Measurements from ENCODE around the gene IFNG-AS1.

The IFNG-AS1 gene

DNA sequence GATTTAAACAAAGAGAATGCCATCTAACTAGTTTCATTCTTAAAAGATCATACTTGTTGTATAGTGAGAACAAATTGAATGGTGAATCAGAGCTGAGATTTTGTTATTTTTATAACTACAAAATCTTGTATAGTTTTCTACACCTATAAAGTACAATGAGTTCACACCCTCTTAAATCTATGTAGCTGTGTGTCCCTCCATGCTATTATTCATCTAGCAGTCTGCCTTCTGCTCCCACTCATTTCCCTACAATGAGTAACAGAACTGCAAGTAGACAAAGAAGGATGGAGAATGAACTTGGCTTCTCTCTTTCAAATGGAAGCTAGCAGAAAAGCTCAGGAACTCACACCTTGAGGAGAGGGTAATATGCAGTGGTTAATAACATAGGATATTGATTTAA is 7.1 kb downstream of the IFNG-AS1 start:
- no peak for DNase-seq

DNA sequence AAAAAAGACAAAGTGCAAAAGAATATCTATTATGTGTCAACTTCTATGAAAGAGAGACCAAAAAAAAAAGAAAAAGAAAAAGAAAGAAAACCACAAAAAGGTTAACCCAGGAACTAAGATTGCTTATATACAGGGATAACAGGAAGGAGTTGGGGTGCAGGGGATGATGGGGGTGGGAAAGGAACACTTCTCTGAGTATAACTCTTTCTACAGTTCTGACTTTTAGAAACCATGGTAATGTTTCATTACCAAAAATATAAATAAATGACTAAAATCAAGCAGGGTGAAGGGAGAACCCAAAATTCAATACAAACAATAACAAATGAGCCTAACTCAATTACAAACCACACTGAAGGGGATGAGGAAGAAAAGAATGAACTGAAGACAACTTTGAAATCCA is 9.1 kb downstream of the IFNG-AS1 start:
- no peak for DNase-seq

DNA sequence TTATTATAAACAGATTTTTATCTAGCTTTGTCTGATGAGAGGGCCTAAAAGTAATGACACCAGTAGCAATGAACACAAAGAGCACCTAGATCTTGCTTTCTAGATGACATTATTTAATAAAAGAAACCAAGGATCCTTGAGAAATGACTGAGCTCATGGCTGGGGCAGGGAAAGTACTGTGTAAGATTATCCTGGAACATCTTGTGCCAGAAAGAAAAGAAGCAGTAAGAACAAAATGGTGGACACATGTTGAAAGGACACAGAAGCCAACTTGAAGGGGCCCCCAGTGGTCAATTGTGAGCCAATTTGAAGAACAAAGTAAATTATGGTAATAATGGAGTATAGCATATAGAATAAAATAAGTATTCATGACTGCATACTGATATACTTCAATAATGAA is 10.0 kb downstream of the IFNG-AS1 start:
- DNase-seq, result no peak

DNA sequence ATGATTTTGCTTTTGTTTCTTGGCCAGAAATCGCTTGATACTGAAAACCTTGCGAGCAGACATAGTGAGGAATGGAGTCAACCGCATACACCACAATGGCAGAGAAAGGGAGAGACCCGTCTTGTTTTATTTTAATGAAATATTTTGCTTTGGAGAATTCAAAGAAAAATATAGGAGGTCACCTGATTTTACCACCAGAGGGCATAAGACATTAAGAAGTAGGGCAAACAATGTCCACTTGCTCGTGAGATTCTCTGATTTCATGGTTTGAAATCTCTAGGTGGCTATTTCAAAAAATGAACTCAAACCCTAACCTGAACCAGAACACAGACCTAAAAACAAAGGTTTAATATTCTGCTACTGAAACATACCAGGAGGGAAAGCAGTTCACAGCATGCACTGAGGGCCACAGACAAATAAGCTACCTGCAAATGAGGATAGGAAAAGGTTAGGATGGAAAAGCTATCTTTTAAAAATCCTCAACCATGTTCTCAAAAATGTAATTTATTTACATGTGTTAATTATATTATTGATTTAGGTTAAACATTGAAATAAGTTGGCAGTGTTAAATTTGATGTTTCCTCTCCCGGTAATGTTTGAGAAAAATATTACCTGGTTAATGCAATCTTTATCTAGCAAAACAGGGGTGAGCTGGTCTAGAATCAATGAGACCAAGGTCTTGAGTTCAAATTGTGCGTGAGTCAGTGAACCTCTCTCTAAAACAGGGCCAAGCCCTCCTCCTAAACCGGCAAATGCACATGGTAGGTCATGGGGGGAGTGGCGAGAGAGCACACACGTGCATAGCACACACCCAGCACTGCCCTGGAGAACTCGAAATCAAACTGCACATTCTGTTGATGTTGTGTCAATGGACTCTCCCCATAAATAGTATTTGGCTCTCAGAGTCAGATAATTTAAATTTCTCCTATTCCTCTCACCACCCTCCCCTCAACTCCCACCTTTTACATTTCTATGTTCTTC is 12.5 kb downstream of the IFNG-AS1 start:
- DNase-seq, result no peak

GRCh38 chr12:68003777-68004176 is 14.5 kb downstream of the IFNG-AS1 start:
- no peak for DNase-seq

GRCh38 chr12:68007033-68007432 is 17.8 kb downstream of the IFNG-AS1 start:
- DNase-seq, result no peak

- no peak for DNase-seq
Measured at GRCh38 chr12:68007466-68007865, 18.2 kb downstream of the IFNG-AS1 start.

DNA sequence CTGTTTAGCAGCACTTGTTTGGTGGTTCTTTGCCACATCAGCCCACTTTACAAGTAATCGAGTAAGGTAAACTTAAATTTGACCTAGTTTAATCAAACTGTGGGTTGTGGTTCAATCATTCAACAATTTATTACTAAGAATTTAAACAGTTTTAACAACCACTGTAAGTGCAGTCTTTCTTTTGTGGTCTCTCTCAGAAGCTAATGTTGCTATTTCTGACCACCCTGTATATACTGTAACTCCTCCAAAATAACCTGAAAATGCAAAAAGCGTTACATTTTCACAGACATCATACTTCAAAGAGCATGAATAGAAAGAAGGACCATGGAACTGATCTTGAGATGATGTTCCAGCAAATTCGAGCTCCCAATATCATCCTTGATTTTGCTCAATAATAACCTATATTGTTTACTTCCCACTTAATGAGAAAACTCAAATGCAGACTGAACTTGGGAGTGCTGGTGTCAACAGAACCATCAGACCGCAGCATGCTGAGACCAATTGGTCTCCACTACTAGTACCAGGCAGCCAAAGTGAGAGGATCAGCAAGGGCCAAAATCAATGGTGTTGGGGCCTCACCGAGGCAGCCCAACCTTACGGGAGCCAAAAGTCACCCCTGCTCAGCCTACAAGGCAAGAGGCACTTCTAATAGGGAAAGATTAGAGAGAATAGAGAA is 22.1 kb downstream of the IFNG-AS1 start:
- DNase-seq, result no peak

DNA sequence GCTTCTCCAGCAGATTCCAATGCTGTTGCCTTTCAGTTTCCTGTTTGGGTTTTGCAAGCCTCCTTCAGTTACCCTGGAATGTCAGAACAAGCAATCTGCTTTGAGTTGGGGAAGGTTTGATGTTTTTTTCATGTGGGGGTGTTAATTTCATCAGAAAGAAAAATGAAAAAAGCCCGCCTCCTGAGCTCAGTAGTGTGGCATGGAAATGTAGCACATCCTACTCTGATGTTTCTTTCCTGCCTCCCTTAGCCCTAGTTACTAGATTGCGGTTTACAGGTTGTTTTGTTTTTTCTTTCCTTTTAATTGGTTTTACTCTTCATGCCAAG is 22.6 kb downstream of the IFNG-AS1 start:
- DNase-seq, result no peak

DNA sequence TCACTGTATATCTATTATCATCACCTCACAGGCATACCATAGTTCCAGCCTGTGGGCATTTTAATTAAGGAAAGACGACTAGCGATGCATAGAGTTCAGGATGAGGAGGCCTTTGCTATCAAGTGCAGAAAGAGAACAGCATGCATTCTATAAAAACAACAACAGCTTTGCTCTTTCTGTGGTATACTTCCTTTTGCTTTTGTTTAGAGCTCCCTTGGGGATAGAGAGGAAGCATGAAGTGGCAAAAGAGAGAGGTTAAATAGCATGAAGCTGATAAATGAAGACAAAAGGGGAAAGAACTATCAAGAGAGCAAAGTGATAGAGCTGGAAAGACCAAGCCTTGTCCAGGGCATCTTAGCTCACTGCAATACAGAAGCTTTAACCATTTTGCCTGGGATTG is 23.5 kb downstream of the IFNG-AS1 start:
- DNase-seq, result no peak

- DNase-seq, result no peak
Measured at GRCh38 chr12:68013181-68013580, 23.9 kb downstream of the IFNG-AS1 start.

DNA sequence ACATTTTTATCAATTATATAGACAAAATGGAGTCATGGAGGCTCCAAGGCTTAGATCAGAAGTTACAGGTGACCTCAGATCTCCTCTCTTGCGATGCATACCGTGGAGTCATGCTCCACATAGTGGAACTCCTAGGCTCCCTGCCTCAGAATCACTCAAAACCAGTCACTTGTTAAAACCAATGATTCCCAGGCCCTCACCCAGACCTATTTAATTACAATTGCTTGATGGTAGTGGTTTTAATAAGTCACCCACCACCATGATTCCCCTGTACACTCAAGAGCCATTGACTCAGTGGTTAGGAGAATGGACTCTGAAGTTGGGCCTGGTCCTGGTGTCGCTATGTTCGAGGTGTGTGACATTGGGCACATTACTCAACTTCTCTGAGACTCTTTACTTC is 26.9 kb downstream of the IFNG-AS1 start:
- DNase-seq, result no peak

GRCh38 chr12:68018315-68018714 is 29.1 kb downstream of the IFNG-AS1 start:
- no peak for DNase-seq

DNA sequence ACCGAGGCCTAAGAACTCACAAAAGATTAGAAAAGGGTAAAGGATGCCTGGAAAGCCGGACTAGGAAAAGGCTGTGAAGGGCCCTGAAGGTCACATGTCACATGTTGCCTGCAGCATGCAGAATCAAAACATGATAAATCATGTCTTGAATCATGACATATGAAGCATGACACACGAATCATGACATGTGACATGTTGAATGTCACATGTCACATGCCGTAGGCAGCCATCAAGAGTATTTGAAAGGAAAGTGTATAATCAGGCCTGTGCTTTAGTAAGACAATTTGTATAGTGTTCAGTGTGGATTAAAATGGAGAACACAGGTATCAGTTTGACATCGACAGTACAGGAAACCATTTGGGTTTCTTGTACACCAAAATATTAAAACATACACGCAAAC is 30.8 kb downstream of the IFNG-AS1 start:
- DNase-seq, result no peak

GRCh38 chr12:68020699-68021098 is 31.5 kb downstream of the IFNG-AS1 start:
- DNase-seq, result no peak

GRCh38 chr12:68028647-68029046 is 39.4 kb downstream of the IFNG-AS1 start:
- no peak for DNase-seq

- DNase-seq, result no peak
Measured at GRCh38 chr12:68030248-68030647, 41.0 kb downstream of the IFNG-AS1 start.

GRCh38 chr12:68031174-68031573 is 41.9 kb downstream of the IFNG-AS1 start:
- no peak for DNase-seq

- DNase-seq, result no peak
Measured at GRCh38 chr12:68031881-68032739, 42.9 kb downstream of the IFNG-AS1 start.

DNA sequence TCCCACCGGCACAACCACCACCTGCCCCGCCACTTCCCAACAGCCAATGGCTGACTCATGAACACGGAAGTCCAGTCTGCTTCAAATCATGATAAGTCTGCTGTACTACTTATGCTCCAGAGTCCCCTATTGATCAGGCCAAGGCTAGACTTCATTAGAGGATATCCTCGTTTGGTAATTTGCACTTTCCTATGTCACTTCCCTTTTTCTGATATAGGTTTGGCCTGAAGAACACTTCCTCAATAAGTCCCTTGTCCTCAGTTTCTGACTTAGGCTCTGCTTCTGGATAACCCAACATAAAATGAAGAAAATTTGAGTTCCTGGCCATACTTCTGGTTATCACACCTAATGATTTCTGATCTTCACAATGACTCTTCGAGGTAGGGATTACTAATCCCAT is 45.3 kb downstream of the IFNG-AS1 start:
- DNase-seq, result no peak

GRCh38 chr12:68036642-68037041 is 47.4 kb downstream of the IFNG-AS1 start:
- DNase-seq, result no peak

DNA sequence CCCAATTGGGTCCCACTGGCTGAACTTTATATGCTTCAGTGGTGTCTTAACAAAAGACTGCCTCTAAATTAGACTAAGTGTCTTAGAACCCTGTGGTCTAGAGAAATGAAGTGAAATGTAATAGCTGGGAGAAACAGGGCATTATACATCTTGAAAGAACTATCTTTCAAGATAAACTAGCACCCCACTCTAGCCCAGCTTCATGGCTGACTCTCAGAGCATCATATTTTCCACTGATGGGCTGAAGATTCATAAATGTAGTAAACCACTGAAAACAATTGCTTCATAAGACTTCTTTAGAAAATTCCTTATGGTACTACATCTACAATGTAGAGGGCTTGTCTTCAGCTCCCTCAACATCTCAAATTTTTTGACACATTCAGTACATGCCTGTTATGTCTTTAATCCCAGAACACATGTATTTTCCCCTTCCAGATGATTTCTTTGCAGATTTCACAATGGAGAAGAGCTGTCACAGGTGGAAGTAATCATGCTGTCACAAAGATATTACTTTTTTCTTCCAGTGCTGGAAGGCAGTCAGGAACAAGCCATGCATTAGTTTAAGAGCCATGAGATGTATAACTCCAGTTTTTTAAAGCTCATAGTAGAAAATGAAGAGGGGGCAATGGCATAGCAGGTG is 48.5 kb downstream of the IFNG-AS1 start:
- no peak for DNase-seq

GRCh38 chr12:68038650-68039049 is 49.4 kb downstream of the IFNG-AS1 start:
- DNase-seq, result no peak

Data from right forelimb (tissue), 1 donor.